ENCODE results near the gene CEMIP.

DNA sequence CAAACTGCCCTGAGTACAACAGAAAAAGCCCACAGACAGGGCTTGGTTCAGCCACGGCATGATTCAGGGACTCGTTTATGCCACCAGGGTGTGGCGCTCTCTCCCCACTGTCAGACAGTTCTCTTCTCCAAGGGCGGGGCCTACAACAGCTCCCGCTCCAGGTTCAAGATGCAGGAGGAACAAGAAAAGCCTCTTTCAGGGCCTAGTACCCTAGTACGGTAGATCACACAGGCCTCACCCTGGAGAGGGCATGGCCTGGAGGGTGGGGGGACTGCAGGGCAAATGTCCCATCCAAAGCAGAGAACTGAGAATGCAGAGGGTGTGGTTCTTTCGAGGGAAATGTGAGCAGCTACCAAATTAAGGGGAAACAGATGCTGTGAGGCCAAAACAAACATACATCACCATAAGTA, 198.5 kb downstream of the CEMIP start:
- TF ChIP-seq, protein P1, sequence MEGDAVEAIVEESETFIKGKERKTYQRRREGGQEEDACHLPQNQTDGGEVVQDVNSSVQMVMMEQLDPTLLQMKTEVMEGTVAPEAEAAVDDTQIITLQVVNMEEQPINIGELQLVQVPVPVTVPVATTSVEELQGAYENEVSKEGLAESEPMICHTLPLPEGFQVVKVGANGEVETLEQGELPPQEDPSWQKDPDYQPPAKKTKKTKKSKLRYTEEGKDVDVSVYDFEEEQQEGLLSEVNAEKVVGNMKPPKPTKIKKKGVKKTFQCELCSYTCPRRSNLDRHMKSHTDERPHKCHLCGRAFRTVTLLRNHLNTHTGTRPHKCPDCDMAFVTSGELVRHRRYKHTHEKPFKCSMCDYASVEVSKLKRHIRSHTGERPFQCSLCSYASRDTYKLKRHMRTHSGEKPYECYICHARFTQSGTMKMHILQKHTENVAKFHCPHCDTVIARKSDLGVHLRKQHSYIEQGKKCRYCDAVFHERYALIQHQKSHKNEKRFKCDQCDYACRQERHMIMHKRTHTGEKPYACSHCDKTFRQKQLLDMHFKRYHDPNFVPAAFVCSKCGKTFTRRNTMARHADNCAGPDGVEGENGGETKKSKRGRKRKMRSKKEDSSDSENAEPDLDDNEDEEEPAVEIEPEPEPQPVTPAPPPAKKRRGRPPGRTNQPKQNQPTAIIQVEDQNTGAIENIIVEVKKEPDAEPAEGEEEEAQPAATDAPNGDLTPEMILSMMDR (IDR thresholded peaks at IDR 0.05): peak; percentile 35 to 65 (median 56)
- no peak for TF ChIP-seq POLR2A (IDR thresholded peaks at IDR 0.05)
